ENCODE results near the gene KRTAP19-6.
A peak's percentile ranks its signal among the peaks of the same experiment; 100 is the strongest.

The KRTAP19-6 gene

GRCh38 chr21:30541764-30542163, at the start of gene KRTAP19-6:
Gene KRTAP19-6 (minus strand): TSS chr21:30541864. CDS start chr21:30541833, 31 bp downstream.
- DNase-seq: no peak

GRCh38 chr21:30590297-30590696, 48.6 kb upstream of the KRTAP19-6 start, which contains the start of gene KRTAP22-2:
Gene KRTAP22-2 (minus strand): TSS chr21:30590397.
- DNase-seq: no peak

- no peak for DNase-seq
Observed at GRCh38 chr21:30582870-30583269, 41.2 kb upstream of the KRTAP19-6 start.

GRCh38 chr21:30580132-30580531, 38.5 kb upstream of the KRTAP19-6 start:
- DNase-seq: no peak

- no peak for DNase-seq
Observed at GRCh38 chr21:30579346-30579745, 37.7 kb upstream of the KRTAP19-6 start.

GRCh38 chr21:30577766-30578165, 36.1 kb upstream of the KRTAP19-6 start:
- DNase-seq: no peak

- no peak for DNase-seq
Observed at GRCh38 chr21:30567617-30568016, 26.0 kb upstream of the KRTAP19-6 start.

GRCh38 chr21:30563630-30564029, 22.0 kb upstream of the KRTAP19-6 start:
- no peak for DNase-seq

GRCh38 chr21:30563072-30563471, 21.4 kb upstream of the KRTAP19-6 start:
- no peak for DNase-seq

- DNase-seq: no peak
Observed at GRCh38 chr21:30561957-30562356, 20.3 kb upstream of the KRTAP19-6 start.

GRCh38 chr21:30561264-30561895, 19.7 kb upstream of the KRTAP19-6 start, which contains the start of gene KRTAP19-7:
Gene KRTAP19-7 (minus strand): TSS chr21:30561314. CDS start chr21:30561289, 25 bp downstream.
- DNase-seq: no peak

- no peak for DNase-seq
Observed at GRCh38 chr21:30555095-30555494, 13.4 kb upstream of the KRTAP19-6 start.

- DNase-seq: no peak
Observed at GRCh38 chr21:30552782-30553181, 11.1 kb upstream of the KRTAP19-6 start.

- DNase-seq: no peak
Observed at GRCh38 chr21:30518876-30519275, 22.8 kb downstream of the KRTAP19-6 start.

- DNase-seq: no peak
Observed at GRCh38 chr21:30515681-30516080, 26.0 kb downstream of the KRTAP19-6 start.

GRCh38 chr21:30505621-30506205, 36.0 kb downstream of the KRTAP19-6 start:
- peak in 1 of 2 donors; percentile 1 for DNase-seq

GRCh38 chr21:30502041-30502440, 39.6 kb downstream of the KRTAP19-6 start, which contains the start of gene KRTAP19-5:
Gene KRTAP19-5 (minus strand): TSS chr21:30502141. CDS start chr21:30502090, 51 bp downstream.
- DNase-seq: no peak

- no peak for DNase-seq
Observed at GRCh38 chr21:30497065-30497464, 44.6 kb downstream of the KRTAP19-6 start, which contains the start of gene KRTAP19-4. Gene KRTAP19-4 (minus strand): TSS chr21:30497165. CDS start chr21:30497110, 55 bp downstream.

- DNase-seq: no peak
Observed at GRCh38 chr21:30491963-30492428, 49.7 kb downstream of the KRTAP19-6 start, which contains the start of gene KRTAP19-3. Gene KRTAP19-3 (minus strand): TSS chr21:30492013. CDS start chr21:30491957, 56 bp downstream.

Measured in CD4-positive, alpha-beta T cell treated with Interleukin-4 for 1 hour (primary cell).